Measurements from ENCODE around the gene MORN5.

Gene MORN5

DNA sequence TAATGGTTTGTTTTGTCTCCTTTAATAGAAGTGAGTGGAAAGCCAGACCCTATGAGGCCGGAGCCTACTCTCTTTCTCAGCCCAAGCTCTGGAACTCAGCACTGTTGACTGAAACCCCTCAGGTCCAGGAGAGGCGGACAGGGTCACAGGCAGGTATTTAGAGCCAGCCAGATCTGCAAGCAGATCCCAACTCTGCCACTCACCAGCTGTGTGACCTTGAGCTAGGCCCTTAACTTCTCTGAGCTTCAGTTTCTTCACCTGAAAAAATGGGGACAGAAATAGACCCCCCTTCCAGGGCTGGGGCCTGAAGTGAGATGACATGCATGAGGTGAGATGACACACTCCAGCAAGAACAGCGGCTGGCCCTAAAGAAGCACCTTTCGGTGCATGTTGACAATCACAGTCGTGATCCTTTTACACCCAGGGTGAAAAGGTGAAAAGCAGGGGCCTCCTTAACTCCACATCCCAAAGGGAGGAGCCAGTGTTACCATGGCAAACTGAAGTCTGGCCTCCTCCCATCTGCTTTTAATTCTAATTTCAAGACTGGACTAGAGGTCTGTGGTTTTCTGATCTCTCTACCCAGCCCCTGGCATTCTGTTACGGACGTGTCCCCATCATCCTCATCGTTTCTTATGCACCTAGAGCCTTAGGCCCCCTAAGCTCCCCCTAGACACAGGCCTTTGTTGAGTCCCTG lies 27.2 kb downstream of the MORN5 start:
- no peaks in the 10 kb centered on the region for H3K36me3 Mint-ChIP-seq
- peaks cover 6% of the 10 kb centered on the region for H3K27me3 Mint-ChIP-seq
- no peaks in the 10 kb centered on the region for H3K4me1 Mint-ChIP-seq (ENCODE audit: low read depth)
- no peak overlapping the region for H3K27ac Mint-ChIP-seq
- H3K4me3 Mint-ChIP-seq, result no peak overlapping the region
- H3K9me3 Mint-ChIP-seq (ENCODE audit: low read depth), result no peaks in the 10 kb centered on the region

DNA sequence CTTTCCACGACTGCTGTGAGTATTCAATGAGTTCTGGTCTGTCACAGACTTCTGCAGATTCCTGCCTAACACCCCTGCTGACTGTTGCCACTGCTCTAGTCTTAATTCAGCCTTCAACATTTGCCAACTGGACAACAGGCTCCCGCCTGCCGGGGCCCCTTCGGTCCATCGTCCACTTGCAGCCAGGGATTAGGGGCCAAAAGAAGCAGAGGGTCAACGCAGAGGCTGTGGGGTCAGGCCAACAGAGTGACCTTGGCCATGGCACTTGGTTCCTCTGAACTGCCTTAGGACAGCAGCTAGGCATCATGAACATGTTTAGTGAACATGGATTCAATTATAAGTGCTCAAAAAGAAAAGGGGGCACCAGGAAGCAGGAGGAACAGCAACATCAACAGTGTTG lies 28.7 kb downstream of the MORN5 start:
- H3K4me3 Mint-ChIP-seq, result no peak overlapping the region
- no peaks in the 10 kb centered on the region for H3K9me3 Mint-ChIP-seq (ENCODE audit: low read depth)
- H3K27me3 Mint-ChIP-seq, result no peaks in the 10 kb centered on the region
- no peak overlapping the region for H3K27ac Mint-ChIP-seq
- no peaks in the 10 kb centered on the region for H3K36me3 Mint-ChIP-seq
- H3K4me1 Mint-ChIP-seq (ENCODE audit: low read depth), result no peaks in the 10 kb centered on the region

DNA sequence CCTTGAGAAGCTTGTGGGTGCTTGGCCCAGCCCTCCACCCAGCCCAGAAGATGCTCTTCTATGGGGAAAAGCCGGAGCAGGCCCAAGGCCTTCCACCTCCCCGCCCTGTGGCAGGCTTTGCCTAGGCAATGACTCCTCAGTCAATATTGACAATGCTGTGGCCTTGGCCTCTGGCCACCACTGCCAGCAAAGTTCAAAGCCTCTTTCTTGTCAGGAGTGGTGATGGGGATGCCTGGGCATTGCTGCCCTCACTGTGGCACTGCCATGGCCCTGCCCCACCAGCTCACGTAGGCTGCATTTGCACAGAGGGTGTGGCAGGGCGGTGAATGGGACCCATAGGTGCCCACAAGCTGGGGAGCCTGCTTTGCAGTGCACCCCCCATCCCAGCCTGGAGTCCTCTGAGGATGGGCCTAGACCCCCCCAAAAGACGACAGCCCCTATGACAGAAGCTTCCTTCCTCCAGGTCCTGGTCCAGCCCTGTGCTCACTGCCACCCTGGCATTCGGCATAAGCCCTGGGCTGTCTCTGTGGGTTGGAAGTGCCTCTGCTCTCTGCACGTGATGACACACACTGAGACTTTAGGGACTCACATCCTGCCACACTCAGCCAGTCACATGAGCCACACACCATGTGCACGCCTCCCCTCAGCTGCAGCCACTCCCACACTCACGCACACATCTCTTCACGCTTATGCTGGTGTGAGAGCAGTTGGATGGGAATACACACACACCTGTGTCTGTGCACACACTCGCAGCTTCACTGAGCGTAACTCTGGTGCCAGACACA lies 31.1 kb downstream of the MORN5 start:
- Mint-ChIP-seq H3K9me3 (ENCODE audit: low read depth) (no peaks in the 10 kb centered on the region), H3K4me1 (ENCODE audit: low read depth) (no peaks in the 10 kb centered on the region), H3K27me3 (no peaks in the 10 kb centered on the region), H3K36me3 (no peaks in the 10 kb centered on the region), H3K4me3 (no peak overlapping the region), H3K27ac (no peak overlapping the region)

DNA sequence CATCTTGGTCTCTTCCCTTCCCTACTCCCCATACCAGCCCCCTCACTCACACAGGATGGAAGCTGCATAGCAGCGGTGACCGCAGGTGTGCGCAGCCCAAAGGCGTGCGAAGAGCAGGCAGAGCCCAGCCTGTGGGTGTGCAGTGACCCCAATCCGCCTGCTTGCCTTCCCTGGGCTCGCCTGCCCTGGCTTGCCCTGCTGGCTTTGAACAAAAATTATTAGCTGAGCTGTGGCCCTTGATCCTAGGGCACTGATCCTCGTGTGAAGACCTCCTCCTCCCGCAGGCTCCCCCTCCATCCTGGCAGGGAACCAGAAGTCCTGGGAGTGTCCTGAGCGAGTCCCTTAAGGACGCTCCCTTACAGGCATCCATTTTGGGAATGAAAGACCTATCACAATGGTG lies 31.9 kb downstream of the MORN5 start:
- Mint-ChIP-seq H3K9me3 (ENCODE audit: low read depth) (no peaks in the 10 kb centered on the region), H3K36me3 (no peaks in the 10 kb centered on the region), H3K4me3 (no peak overlapping the region), H3K27ac (no peak overlapping the region), H3K27me3 (no peaks in the 10 kb centered on the region), H3K4me1 (ENCODE audit: low read depth) (no peaks in the 10 kb centered on the region)

DNA sequence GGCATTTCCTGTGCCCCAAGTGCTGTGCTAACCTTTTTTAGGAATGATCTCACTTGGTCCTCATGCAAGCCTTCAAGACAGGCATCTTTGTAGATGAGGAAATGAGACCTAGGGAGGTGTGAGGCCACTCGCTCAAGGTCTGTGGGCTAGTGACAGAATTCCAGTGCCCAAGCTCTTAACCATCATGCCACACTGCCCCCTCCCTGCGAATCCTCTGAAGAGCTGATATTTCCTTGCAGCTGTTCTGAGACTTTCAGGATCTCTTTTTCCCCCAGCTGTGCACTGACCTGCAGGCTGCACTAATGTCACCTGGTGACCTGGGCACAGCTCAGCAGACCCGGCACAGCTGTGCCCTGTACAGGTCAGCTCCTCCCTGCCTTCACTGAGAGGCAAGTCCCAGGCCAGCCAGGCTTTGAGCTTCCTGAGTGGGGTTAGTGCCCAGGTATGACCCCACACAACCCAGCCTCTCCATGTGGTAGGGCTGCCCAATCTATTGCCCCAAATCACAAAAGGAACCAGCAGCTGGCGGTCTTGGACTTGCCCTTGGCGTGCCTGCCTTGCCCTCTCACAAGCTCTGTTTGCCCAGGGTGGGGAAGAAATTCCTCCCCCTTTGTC lies 32.7 kb downstream of the MORN5 start:
- no peaks in the 10 kb centered on the region for H3K36me3 Mint-ChIP-seq
- peaks cover 1% of the 10 kb centered on the region for H3K27me3 Mint-ChIP-seq
- H3K27ac Mint-ChIP-seq, result no peak overlapping the region
- H3K4me1 Mint-ChIP-seq (ENCODE audit: low read depth), result no peaks in the 10 kb centered on the region
- no peaks in the 10 kb centered on the region for H3K9me3 Mint-ChIP-seq (ENCODE audit: low read depth)
- no peak overlapping the region for H3K4me3 Mint-ChIP-seq

DNA sequence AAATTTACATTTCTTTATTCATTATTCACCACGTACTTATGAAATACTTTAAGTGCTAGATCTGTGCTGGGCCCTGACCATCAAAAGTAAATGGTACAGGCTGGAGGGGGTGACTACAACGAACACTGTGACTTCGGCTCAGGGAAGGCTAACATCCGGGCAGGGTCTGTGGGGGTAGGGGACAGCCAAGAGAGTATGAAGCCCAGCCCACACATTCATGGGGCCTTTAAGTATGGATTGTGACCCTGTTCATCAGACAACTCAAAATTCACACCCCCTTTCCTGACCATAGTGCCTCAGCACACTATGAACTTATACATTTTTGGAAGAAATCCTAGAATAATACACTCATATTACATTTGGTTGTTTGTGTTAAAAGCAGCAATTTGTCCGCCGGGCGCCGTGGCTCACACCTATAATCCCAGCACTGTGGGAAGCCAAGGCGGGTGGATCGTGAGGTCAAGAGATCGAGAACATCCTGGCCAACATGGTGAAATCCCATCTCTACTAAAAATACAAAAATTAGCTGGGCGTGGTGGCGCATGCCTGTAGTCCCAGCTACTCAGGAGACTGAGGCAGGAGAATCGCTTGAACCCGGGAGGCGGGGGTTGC lies 33.3 kb downstream of the MORN5 start:
- no peaks in the 10 kb centered on the region for H3K4me1 Mint-ChIP-seq (ENCODE audit: low read depth)
- H3K4me3 Mint-ChIP-seq, result no peak overlapping the region
- H3K27ac Mint-ChIP-seq, result no peak overlapping the region
- no peaks in the 10 kb centered on the region for H3K9me3 Mint-ChIP-seq (ENCODE audit: low read depth)
- H3K36me3 Mint-ChIP-seq, result no peaks in the 10 kb centered on the region
- peaks cover 1% of the 10 kb centered on the region for H3K27me3 Mint-ChIP-seq

DNA sequence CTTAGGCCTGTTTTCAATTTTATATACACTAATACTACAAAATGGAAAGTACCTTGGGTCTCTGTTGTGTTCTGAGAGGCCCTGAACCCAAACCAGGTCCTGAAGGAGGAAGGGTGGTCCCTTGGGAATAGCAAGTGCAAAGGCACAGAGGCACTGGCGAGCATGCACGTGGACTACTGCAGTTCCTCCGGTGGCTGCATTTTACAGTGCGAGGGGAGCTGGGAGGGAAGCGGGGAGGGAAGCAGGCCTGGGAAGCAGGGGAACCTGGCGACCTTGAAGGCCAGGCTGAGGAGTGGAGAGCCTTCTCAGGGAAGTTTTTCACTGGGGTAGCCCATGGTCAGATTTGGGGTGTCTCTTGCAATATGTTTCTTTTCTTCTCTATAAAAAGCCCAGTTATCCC lies 33.9 kb downstream of the MORN5 start:
- Mint-ChIP-seq H3K36me3 (no peaks in the 10 kb centered on the region), H3K4me3 (no peak overlapping the region), H3K4me1 (ENCODE audit: low read depth) (no peaks in the 10 kb centered on the region), H3K9me3 (ENCODE audit: low read depth) (no peaks in the 10 kb centered on the region), H3K27ac (no peak overlapping the region), H3K27me3 (peaks cover 1% of the 10 kb centered on the region)

DNA sequence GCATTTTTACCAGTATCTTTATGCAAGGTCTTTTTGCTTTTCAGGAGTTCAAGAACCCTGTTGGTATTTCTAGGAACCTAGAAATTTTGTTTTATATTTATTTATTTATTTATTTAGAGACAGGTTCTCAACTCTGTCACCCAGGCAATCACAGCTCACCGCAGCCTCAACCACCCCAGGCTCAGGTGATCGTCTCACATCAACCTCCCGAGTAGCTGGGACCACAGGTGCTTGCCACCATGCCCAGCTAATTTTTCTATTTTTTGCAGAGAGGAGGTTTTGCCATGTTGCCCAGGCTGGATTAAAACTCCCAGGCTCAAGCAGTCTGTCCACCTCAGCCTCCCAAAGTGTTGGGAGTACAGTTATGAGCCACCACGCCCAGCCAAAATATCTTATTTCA lies 36.2 kb downstream of the MORN5 start:
- no peak overlapping the region for H3K4me3 Mint-ChIP-seq
- no peaks in the 10 kb centered on the region for H3K4me1 Mint-ChIP-seq (ENCODE audit: low read depth)

DNA sequence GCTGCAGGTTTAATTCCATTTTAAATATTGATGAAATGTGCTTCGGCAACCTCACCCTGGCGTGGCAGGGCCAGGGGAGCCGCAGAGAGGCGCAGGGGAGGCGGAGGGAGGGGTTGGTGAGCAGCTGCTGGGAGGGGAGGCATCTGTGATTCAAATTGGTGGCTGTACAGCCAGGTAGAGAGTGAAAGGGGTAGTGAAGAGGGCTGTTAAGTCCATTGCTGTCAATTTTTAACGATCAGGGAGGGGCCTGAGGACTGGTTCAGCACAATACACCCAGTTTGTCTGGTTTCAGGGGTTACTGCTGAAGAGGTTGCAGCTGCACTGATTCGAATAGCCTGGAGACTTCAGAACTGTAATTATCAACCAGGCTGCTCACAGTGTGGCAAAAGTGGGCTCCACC lies 37.7 kb downstream of the MORN5 start:
- Mint-ChIP-seq H3K27ac (no peak overlapping the region), H3K9me3 (ENCODE audit: low read depth) (no peaks in the 10 kb centered on the region), H3K36me3 (no peaks in the 10 kb centered on the region), H3K4me3 (no peak overlapping the region), H3K4me1 (ENCODE audit: low read depth) (no peaks in the 10 kb centered on the region), H3K27me3 (peaks cover 1% of the 10 kb centered on the region)

More for the DNA sequence above, 36.2 kb downstream of the MORN5 start:
- Mint-ChIP-seq H3K27me3 (peaks cover 1% of the 10 kb centered on the region), H3K27ac (no peak overlapping the region), H3K9me3 (ENCODE audit: low read depth) (no peaks in the 10 kb centered on the region), H3K36me3 (no peaks in the 10 kb centered on the region)

DNA sequence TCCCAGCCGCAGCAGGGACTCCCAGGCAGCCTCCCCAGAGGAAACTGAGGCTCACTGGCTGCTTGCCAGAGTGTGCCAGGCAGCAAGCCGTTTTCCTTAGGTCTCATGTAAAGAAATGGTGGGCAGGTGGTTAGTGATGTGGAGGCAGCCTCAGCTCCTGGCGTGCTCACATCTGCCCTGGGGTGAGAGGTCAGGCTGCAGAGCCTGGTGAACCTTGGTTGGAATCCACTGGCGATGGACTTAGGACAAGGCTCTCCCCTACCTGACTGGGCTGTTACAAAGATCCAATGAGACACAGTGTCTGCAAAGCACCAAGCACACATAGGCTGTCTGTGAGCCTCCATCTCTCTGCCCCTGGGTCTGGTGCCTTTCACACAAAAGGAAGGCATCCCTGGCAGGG lies 38.2 kb downstream of the MORN5 start:
- Mint-ChIP-seq H3K4me3 (no peak overlapping the region), H3K27me3 (peaks cover 1% of the 10 kb centered on the region), H3K9me3 (ENCODE audit: low read depth) (no peaks in the 10 kb centered on the region), H3K36me3 (no peaks in the 10 kb centered on the region), H3K4me1 (ENCODE audit: low read depth) (no peaks in the 10 kb centered on the region), H3K27ac (no peak overlapping the region)

DNA sequence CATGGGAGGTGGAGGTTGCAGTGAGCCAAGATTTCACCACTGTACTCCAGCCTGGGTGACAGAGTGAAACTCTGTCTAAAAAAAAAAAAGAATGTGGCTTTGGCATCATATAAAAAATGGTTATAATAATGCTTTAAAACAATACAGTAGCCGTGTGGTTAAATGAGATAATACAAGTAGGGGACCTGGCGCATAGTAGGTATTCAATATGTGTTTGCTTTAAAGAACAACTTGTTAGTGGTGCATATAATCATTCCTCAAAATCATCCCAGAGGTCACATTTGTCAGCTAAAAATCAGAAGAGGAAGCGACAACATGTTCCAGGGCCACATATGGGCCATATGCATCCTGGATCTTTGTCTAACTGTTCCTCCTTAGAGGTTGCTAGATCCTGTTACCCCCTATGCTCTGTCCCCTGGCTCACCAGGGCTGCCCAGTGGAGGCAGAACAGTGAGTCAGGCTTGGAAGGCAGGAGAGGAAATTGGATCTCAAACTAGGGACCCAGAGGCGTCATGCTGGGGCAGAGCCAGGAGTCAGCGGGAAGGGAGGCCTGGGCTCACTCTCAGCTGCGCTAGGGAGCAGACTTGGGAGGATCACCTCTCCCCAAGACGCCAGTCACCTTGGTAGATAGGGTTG lies 41.4 kb downstream of the MORN5 start:
- Mint-ChIP-seq H3K27me3 (peaks cover 1% of the 10 kb centered on the region), H3K9me3 (ENCODE audit: low read depth) (no peaks in the 10 kb centered on the region), H3K27ac (no peak overlapping the region), H3K4me1 (ENCODE audit: low read depth) (no peaks in the 10 kb centered on the region), H3K4me3 (no peak overlapping the region), H3K36me3 (no peaks in the 10 kb centered on the region)

DNA sequence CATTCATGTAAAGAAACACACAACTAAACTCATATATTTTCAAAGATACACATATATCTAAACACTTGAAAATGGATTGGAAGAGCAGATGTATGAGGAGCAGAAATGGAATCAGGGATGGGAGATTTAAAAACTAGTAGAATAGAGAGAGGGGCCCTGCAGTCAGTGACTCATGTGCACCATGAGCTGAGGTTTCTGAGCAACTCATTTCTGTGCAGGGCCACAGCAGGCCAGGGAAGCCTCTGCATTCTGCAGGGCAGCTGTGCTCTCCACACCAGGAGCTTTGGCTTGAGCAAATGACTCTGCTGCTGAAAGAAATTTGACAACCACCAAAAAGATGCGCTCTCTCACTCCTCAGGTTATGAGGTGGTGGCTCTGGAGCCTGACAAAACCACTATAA lies 41.9 kb downstream of the MORN5 start:
- Mint-ChIP-seq H3K27ac (no peak overlapping the region), H3K27me3 (peaks cover 1% of the 10 kb centered on the region), H3K36me3 (no peaks in the 10 kb centered on the region), H3K9me3 (ENCODE audit: low read depth) (no peaks in the 10 kb centered on the region), H3K4me3 (no peak overlapping the region), H3K4me1 (ENCODE audit: low read depth) (no peaks in the 10 kb centered on the region)

DNA sequence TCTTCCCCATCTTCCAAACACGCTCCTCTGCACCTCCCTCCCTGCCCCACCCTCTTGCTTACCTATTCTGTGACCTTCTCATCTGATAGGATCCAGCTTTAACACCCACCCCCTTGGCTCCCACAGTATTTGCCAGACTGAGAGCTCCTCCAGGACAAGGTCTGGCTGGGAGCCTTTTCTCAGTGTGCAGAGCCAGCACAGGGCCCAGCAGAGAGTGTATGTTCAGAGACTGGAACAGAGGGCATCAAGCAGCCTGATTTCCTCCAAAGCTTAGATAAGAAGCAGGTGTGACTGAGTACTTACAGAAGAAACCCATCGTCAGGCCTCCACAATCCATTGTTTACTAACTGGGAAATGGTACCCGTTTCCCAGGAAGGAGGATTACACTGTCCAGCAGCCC lies 42.4 kb downstream of the MORN5 start:
- H3K4me3 Mint-ChIP-seq, result no peak overlapping the region
- H3K27ac Mint-ChIP-seq, result no peak overlapping the region
- no peaks in the 10 kb centered on the region for H3K9me3 Mint-ChIP-seq (ENCODE audit: low read depth)
- no peaks in the 10 kb centered on the region for H3K4me1 Mint-ChIP-seq (ENCODE audit: low read depth)
- no peaks in the 10 kb centered on the region for H3K36me3 Mint-ChIP-seq
- no peaks in the 10 kb centered on the region for H3K27me3 Mint-ChIP-seq

DNA sequence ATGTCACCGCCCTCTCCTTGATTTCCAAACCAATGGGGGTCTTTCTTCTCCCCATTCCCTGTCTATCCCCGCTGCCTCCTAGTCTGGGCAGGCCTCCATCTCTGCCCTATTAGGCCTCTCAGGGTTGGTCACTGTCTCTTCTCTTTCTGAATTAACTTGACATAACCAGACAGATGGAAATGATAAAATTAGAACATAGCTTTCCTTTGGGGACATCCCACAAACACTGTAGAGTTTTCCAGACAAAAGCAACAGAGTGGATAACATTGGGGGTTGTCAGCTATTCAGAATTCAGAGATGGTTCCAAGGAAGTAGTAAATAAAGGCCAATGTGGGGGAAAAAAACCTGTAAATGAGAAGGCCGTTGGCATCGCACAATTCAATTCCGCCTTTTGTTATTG lies 44.3 kb downstream of the MORN5 start:
- Mint-ChIP-seq H3K27ac (no peak overlapping the region), H3K4me3 (no peak overlapping the region), H3K27me3 (peaks cover 2% of the 10 kb centered on the region), H3K4me1 (ENCODE audit: low read depth) (no peaks in the 10 kb centered on the region), H3K36me3 (no peaks in the 10 kb centered on the region), H3K9me3 (ENCODE audit: low read depth) (no peaks in the 10 kb centered on the region)

DNA sequence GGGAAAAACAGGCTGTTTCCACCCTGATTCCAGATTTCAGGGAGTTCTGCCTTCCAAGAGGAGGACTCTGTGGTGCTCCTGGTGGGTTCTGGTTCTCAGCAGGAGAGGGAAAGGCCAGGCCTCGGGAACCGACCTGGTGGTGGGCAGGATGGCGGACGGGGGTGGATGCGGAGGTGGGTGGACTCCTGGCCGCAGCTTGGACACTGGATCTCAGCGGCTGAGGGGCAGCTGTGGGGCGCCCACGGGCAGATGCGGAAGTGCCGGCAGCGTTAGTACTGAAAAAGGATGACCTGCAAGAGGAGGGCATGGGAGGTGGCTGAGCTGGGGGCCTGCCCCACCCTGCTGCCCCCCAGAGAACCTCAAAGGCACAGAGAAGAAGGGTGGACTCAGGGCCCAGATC lies 44.8 kb downstream of the MORN5 start:
- no peaks in the 10 kb centered on the region for H3K9me3 Mint-ChIP-seq (ENCODE audit: low read depth)
- H3K27me3 Mint-ChIP-seq, result peaks cover 2% of the 10 kb centered on the region
- no peak overlapping the region for H3K27ac Mint-ChIP-seq
- no peak overlapping the region for H3K4me3 Mint-ChIP-seq
- no peaks in the 10 kb centered on the region for H3K36me3 Mint-ChIP-seq
- no peaks in the 10 kb centered on the region for H3K4me1 Mint-ChIP-seq (ENCODE audit: low read depth)
